Activated CD4-positive, CD25-positive, alpha-beta regulatory T cell treated with anti-CD3 and anti-CD28 coated beads, Interleukin-2, amount 50 U/mL, for 72 hours (primary cell): Measurements from ENCODE around the gene TNRC6C.

Source experiments
- DNase-seq: peaks from one replicate; pipeline ENCODE4 v3.0.0; 2021

TNRC6C gene

DNA sequence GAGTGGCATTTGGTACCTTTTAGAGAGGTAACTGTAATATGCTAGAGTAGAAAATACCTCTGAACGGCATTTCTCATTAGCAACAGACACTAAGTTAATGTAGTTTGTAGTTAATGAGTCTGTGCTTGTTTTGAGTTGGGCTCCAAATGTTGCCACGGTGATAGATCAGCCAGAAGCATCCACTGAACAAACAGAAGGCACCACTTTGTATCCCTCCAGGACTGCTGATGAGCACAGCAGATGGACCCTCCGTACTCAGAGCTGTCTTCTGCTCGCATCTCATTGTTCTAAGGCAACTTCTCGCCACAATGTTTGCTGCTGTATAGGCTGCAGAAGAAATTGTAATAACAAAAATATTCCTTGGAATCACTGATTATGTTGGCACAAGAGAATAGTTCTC lies 56.1 kb downstream of the TNRC6C start:
- DNase-seq: no peak

DNA sequence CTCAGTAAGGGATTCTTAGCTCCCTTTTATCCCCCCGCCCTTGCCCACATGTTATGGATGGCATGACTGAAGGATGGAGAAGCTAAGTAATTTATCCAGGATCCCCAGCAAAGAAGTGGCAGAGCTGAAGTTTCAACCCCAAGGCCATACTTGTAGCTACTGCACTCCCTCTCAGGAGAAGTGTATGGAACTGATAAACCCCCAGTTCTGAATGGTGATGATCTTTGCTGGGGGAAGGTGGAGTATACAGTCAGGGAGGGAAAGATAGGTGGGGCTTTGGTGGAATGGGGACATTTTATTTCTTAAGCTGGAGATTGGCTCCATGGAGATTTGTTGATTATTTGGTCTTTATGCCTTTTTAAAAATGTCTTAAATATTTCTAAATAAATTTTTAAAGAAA lies 58.3 kb downstream of the TNRC6C start:
- DNase-seq: no peak

DNA sequence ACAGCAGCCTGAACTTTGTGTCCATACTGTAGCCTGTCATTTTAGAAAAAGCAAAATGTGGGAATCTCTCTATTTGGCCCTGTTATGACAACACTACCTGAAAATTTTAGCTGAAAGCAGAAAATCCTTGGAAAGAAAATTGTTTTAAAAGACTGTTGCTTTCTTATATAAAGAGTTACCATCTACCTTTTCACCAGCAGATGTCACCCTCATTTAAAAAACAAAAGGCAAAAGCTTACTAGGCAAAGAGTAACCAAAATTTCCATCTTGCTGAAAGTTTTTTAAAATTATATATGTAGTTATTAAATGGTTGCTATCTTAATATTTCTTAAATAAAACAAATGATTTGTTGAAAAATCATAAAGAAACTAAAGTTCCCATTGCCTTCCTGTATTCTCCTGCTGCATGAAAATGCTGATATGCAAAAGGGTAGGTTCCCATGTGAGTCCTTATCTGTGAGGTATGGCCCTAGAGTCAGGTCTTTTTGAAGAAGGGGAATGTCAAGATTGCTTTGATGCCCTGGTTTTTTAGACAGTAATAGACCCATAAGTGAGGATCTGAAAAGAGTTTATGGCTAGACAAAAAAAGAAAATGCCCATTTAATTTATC lies 61.0 kb downstream of the TNRC6C start:
- no peak for DNase-seq

DNA sequence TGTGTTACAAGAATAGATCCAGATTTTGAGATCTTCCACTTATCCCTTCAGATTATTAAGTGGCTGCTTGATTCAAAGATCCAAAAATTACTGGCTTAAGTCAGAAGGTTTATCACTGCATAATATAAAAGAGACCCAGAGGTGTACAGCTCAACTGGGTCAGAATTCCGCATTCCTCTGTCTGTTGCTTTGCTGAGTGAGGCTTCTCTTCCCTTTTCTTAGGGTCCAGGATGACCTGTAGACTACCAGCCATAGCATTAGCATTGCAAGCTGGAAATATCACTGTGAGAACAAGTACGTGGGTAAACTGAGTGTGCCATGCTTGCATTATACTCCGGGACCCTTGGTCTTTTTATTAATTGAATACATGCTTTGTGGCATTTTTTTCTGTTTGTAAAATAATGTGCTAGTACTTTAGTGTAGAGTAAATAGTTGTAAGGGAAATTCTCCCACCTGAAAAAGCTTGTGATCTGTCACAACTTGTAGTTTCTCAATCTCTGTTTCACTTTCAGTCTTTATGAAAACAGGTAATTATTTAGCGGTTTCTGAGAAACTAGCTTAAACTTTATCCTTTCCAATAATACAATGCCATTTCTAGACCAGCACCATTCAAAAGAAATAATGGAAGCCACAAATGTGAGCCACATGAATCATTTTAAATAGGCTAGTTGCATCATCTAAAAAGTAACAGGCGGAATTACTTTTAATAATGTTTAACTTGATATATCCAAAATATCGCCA lies 61.6 kb downstream of the TNRC6C start:
- DNase-seq: no peak

DNA sequence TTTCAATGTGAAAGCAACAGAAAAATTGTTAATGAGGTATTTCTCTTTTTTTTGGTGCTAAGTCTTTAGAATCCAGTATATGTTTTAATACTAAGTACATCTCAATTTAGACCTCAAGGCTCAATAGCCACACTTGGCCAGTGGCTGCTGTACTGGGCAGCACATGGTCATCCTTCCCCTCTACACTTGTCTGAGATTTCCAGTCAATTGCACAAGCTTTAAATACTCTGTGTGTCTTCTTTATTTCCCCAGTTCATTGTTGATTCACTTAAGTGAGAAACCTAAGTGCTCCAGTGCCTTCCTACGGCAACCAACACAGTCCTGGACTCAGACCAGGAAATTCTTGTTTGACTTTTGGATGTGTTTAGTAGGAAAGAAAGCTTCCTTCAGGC lies 62.2 kb downstream of the TNRC6C start:
- no peak for DNase-seq

DNA sequence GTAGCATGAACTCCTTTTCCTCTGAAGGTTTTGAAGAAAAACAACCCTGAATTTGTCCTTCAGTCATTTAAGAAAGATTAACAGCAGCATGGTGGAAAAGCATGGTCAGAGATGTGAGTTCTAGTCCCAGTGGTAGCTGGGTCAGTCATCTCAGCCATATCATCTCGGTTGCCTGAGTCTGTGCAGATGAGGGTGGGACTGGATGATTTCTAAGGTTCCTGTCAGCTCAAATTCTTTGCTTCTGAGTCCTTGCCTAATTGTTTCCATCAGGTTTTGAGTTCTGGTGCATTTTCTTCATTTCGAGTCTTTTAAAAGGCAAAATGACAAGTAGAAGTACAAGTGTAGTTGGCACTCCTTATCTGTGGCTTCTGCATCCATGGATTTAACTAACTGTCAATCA lies 63.9 kb downstream of the TNRC6C start:
- DNase-seq: no peak

DNA sequence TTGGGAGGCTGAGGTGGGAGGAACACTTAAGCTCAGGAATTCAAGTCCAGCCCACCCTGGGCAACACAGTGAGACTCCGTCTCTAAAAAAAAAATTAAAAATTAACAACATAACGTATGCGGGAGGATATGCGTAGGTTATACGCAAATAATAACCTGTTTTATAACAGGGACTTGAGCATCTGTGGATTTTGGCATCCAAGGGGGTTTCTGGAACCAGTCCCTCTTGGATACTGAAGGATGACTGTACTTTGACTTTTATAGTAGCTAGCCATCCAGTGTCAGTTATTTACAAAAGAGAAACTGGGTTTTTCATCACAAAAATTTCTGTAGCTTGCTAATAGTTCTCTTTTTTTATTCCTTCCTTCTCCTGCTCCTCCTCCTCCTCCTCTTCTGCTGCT lies 64.5 kb downstream of the TNRC6C start:
- DNase-seq: no peak

DNA sequence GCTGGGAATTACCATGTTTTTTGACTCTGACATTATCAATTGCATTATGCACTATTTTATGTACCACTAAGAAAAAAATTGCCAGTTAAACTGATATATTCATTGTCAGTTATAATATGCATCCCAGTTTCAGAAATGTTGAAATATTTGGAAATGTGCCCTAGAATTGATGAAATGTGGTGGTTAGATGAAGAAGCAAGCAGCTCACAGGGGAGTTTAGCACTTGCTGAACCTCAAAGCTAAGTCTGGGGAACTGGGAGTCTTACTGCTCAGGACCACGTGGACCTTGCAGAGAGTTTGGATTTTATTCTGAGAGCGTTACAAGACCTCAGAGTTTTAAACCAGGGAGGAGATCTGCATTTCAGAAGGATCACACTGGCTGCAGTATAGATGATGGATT lies 67.9 kb downstream of the TNRC6C start:
- DNase-seq: no peak

DNA sequence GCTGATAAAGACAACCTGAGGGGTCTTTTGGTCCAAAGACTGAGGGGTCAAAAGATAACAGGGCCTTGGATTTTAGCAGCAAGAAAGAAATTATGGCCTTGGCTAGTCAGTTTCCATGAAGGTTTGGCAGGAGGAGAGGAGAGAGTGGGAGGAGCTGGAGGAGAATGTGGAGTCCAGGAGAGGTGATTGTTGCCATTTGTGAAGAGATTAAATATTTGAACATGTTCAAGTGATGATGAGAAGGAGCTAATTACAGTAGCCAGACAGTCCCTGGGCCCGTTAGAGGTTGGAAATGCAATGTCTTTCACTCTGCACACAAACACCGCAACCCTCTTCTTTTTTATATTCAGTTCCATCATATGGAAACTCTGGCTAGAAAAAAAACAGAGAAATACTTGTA lies 68.6 kb downstream of the TNRC6C start:
- no peak for DNase-seq

DNA sequence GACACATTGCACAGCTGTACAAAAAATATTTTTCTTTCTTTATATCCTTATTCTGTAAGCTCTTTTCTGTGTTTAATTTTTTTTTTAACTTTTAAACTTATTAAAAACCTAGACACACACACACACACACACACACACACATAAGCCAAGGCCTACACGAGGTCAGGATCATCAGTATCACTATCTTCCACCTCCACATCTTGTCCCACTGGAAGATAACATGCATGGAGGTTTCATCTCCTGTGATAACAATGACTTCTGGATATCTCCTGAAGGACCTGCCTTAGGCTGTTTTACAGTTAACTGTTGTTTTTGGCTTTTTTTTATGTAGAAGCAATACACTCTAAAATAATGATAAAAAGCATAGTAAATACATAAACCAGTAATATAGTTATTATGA lies 71.2 kb downstream of the TNRC6C start:
- DNase-seq: no peak

DNA sequence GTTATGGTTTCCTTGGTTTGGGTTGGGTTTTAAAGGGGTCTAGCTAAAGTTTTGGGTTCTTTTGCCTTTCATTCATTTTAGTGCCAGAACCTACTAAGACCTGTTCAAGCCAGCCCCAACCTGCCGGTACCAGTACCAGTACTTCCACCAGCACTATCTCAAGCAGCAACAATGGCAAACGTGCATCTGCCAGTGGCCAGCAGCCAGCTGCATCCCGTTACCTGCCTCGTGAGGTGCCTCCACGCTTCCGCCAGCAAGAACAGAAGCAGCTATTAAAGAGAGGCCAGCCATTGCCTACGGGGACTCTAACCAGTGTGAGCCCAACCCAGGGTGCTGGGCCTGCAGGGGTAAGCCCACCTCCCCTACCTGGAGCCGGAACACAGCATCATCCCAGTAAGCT lies 72.9 kb downstream of the TNRC6C start:
- DNase-seq: no peak

DNA sequence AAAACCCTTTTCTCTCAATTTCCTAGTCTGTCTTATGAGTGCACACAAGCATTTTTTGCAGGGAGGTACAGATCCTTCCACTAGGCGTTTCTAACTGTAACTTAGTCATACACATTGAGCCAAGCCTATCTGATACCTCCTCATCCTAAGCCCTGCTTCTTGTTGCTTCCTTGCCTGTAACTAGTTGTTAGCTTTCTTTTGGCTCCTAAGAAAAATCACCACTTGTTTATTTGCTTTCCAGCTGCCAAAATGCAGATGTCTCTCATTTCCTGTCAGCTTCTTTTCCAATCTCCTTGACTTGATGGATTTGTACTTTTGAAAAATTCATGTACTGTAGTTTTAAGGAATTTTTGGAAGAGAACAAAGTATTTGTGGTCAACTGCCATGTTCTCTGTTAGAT lies 73.7 kb downstream of the TNRC6C start:
- no peak for DNase-seq

DNA sequence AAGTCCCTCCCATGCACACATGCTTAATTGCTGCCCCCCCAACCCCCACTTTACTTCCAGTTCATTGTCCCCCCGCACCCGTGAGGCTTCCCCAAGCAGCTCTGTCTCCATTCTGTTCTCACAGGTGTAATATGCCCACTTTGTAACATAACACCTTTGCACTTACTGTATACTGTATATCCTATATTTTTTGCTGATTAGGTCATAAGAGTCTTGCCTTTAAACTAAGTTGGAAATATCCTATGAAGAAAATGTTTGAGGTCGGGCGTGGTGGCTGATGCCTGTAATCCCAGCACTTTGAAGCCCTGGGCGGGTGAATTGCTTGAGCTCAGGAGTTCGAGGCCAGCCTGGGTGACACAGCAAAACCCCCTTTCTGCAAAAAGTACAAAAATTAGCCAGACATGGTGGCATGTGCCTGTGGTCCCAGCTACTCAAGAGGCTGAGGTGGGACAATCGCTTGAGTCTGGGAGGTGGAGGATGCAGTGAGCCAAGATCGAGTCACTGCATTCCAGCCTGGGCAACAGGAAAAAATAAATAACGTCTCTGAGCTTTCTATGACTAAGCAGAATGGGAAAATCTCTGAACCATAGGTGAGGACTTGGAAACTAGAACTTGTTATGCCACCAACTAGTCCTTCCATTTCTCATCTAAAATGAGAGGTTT lies 76.1 kb downstream of the TNRC6C start:
- DNase-seq: no peak

DNA sequence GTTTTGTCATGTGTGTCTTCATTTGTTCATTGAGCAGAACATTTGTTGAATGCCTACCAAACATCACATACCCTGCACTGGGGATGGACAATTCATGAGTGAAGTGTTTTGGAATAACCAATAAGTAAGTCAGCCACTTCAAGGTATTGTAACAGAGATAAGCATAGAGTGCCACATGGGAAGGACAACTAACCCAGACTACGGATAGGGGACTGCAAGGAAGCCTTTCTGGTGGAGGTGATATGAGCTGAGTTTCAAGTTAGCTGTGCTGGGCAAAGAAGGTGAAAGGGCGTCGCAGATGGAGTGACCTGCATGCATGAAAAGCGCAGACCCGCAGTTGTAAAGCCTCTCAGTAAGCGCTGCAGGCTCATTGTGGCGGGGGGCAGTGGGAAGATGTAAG lies 78.8 kb downstream of the TNRC6C start:
- no peak for DNase-seq

DNA sequence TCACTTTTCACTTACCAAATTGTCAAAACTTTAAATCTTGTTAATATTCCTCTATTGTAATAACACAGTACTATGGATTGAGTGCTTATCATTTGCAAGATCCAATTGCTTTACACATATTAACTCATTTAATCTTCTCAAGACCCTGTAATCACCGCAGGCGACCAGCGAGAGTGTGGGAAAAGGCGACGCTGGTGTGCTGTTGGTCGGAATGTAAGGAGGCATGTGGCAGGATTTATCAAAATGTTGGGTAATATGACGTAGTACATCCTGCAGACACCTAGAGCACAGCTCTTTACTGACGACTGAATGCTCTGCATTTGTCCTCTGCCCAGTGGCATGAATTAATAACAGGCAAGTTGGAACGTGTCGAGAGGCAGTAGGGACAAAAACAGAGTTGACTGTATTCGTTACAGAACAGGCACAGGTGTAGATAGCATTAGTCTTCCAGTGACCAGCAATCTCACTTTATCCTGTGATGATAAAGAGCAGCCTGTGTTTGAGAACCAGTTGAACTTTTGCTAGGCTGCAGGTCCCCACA lies 80.3 kb downstream of the TNRC6C start:
- DNase-seq: no peak

DNA sequence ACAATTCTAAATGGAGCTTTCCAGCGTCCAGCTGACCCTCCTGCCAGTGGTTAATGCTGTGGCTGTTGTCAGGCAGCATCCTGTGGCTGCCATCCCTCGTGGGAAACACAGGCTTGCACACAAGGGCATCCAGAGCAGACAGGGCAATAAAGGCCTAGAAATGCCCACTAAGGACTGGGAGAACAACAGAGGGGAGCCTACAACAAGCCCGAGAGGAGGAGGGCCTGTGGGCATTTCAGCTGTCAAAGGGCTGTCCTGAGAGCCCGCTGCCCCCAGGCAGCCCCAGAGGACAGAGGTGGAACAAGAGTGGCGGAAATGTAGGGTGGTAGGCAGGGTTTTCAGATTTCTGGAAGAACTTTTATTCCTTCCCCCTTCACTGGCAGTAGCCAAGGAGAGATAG lies 81.1 kb downstream of the TNRC6C start:
- no peak for DNase-seq

DNA sequence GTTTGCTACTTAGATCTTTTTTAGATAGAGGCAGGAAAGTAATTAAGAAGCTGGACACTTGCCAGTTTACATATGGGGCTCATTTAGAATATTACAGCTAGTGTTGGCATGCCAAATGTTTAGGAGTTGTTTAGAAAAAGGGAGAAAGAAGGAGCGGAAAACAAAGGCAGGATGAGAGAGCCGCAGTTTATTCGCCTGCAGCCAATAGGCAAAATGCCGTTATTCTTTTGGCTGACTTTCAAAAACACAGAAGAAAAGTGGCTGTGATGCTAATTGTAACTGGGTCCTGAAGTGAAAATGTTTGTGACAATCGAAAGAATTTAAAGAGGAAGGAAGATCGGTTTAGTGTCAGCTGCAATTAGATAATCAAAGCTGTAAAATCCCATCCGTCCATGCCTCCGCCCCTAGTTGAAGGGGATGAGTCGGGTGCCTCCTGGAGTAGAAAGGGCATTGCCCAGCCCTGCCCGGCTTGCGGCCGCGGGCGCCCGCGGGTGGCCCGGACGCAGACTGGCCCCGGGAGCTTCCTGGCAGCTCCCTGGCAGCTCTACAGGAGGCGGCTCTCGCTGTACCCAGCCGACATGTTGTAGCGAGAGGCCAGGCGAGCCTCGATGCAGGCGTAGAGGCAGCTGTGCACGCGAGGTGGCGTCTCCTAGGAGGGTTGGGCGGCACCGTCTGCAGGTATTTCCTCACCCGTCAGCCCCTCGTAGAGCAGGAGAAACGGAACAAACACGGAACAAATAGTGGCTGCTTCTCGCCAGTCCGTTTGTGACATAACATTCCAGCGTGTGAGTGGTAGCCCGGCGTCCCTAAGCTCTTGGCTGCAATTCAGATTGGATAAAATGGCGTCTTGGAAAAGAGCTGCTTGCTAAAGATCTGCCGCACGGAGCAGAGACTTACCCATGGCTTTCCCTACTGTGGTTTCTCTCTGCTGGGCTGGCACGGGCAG lies 82.2 kb downstream of the TNRC6C start:
- peak; percentile 32 for DNase-seq

DNA sequence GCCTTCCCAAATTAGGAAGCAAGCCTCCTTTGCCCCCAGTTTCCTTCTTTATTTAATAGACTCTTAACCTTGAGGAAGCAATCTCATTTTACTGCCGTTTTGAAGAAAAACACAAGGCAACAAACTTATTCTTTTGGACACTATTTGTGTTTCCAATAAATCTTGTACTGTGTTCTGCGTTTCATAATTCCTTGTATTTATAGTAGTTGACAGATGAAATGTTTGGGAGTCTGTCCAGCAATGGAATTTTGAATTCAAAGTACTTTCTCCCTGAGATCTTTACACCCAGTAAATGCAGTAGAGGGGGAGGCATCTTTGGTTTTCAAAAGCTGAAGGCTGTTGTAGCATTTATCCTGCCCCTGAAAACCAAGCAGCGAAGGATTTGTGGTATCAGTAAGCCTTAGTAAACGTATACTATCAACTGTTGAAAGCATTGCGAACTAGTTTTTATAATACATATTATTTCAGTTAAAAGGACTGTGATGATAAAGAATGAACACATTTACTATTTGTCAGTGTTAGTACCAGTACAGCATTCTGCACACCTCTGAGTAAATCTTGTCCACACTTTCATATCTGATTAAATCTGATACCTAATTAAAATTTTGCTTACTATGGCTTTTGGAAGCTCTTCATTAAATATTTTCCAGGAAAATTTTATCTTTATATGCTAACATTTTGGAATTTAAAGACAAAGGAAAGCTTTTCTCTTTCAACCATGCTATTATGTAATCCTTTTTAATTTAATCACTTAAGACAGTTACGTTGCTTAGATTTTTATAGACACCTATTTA lies 83.1 kb downstream of the TNRC6C start:
- DNase-seq: no peak

DNA sequence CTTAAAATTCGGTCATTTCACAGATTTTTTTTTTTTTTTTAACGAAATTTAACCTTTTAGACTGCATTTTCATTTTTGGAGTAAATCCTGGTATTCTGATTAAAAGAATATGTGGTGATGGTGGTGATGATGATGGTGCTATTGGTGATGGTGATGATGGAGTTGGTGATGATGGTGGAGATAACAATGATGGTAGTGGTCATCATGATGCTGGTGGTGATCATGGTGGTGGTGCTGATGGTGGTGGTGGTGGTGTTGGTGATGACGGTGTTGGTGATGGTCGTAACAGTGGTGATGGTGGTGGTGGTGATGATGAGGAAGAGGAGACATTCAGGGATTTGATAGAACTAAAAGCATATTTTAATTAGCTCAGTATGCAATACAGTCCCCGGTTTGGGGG lies 84.0 kb downstream of the TNRC6C start:
- no peak for DNase-seq

DNA sequence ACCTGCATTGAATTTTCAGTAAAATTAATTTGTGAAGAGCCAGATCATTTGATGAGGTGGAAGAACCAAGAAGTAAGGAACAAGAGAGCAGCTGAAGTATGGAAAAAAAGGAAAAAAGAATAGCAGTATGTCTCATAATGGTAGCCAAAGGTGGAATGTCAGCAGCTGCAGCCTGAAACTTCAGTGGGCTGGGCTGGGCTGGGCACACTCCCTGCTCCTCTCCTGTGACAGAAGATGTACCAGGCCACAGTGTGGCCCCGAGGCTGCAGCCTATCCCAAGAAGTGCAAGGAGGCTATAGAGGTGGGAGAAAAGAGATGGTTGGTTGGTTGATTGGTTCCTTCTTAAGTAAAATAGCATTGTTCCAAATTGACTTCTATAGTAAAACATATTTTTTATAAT lies 84.5 kb downstream of the TNRC6C start:
- no peak for DNase-seq

DNA sequence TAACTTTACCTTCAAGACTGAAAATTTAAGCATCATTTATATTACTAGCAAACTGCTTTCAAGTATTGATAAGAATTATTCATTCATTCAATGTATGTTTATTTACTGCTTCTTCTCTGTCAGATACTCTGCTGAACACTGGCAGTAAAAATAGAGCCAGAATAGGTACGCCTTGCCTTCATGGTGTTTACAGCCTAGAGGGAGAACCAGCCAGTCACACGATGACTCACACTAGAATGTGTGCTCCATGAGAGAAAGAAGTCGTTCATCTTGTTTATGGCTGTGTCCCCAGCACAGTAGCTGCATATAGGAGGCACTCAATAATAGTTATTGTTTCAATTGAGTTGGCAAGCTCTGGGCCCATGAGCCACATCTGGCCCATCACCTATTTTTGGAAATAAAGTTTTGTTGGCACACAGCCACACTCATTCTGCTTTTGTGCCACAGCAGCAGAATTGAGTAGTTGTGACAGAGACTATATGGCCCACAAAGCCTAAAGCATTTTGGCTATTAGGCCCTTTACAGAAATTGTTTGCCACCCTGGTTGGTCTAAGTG lies 85.9 kb downstream of the TNRC6C start:
- no peak for DNase-seq

DNA sequence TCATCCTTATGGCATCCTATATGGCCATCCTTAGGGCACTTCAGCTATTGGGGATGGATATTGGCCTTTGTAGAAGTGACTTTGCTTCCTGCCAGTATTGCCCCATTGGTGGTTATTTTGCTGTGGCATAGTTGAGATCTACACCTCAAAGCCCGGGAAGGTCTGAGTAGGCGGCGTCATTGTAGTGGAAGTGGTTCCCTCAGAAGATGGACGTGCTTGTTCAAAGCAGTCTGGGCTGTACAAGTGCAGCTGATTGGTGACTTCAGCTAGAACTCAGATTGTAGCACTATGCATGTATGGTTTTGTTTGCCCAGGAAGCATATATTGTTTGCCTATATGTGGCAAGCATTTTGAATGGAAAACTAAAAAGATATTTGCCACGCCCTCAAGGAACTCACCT lies 86.8 kb downstream of the TNRC6C start:
- no peak for DNase-seq
